Stimulated activated CD8-positive, alpha-beta memory T cell treated with anti-CD3 and anti-CD28 coated beads, Interleukin-4, amount 100 ng/mL, for 48 hours (primary cell): ENCODE data around the gene TMEM108.

ENCODE experiments used
- DNase-seq: peaks from one replicate; pipeline ENCODE4 v3.0.0-alpha.2; 2020

Gene TMEM108

DNA sequence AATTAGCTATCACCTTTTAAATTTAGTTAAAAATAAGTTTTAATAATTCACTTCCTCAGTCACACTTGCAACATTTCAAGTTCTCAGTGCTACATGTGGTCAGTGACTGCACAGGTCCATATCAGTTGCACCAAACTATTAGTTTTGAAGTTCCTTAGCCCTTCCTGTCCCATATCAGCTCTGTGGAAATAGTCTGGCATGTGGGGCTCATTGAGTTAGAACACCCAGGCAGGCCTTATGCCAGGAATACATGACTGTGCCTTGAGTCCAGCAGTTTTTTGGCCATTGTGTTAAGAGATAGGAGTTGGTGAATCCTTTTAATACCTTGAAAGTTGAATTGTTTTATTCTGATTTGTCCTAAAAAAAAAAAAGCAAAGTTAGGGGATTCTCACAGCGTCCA is 207.9 kb downstream of the TMEM108 start:
- DNase-seq, result no peak

DNA sequence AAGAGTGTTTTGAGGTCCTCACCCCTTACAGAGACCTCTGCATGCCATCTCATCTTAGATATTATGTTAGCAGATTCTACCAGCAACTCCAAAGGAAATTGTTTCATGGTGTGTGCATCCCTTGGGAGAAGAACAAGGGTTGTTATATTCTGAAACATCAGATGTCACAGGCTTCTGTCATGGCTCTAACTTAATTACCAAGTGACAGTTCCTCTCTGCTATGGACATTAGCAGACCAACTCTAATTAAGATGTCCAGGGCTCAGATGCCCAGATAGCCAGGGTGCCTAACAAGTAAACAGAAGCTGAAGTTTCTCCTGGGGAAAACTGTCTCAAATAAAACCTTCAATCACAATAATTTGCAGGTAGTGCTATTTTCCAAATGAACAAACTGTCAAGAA is 208.6 kb downstream of the TMEM108 start:
- DNase-seq, result no peak

DNA sequence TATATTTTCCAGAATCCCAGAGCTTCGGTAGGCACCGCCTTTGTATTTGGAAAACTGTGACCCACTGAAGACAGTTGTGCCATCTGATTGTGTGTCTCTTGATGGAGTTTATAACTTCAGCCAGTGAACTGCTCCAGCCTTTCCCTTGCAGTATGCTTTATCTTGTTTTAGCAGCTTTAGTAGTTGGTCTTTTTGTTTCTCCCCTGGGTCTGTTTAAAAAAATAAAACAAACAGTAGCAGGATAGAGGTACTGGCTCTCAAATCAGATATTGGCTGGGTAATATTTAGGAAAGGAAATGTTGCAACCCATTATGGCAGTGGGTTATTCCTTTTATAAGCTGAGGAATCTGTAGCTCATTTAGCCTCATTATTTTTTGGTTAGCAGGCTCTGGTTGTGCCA is 210.2 kb downstream of the TMEM108 start:
- no peak for DNase-seq

DNA sequence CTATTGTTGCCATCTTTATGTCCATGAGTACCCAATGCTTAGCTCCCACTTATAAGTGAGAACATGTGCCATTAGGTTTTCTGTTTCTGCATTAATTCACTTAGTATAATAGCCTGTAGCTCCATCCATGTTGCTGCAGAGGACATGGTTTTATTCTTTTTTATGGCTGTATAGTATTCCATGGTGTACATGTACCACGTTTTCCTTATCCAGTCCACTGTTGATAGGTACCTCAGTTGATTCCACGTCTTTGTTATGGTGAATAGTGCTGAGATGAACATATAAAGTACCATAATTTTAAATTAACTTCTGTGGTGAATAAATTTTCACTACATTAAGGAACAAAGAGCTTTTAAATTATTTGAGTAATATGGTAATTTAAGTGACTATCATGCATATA is 211.3 kb downstream of the TMEM108 start:
- DNase-seq, result no peak

DNA sequence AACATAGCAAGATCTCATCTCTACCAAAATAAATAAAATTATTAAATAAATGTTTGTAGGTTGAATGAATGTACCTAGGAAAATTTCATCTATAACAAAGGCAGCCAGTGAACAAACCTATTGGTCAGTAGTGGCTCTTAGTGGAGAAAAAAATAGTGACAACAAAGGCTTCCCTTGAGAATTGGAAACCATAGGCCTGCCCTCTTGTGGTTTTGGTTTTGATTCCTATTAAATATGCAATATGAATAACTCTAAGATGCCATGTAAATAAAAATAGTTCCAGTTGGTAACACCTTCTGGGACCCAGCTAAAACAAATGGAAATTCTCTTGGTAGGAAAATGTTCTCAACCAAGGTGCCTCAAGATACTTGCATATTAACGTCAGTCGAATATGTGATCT is 216.0 kb downstream of the TMEM108 start:
- no peak for DNase-seq

DNA sequence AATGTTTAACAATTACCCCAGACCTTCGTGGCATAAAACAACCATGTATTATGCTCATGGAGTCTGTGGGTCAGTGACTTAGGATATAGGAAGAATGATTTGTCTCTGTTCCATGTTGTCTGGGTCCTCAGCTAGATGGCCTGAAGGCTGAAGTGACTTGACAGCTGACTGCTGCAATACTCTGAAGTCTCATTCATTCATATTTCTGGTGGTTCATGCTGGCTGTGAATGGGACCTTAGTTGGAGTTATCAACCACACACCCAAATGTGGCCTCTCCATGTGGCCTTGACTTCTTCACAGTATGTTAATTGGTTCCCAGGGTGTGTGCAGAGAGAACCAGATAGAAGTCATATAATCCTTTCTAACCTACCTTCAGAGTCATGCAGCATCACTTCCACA is 216.5 kb downstream of the TMEM108 start:
- no peak for DNase-seq

DNA sequence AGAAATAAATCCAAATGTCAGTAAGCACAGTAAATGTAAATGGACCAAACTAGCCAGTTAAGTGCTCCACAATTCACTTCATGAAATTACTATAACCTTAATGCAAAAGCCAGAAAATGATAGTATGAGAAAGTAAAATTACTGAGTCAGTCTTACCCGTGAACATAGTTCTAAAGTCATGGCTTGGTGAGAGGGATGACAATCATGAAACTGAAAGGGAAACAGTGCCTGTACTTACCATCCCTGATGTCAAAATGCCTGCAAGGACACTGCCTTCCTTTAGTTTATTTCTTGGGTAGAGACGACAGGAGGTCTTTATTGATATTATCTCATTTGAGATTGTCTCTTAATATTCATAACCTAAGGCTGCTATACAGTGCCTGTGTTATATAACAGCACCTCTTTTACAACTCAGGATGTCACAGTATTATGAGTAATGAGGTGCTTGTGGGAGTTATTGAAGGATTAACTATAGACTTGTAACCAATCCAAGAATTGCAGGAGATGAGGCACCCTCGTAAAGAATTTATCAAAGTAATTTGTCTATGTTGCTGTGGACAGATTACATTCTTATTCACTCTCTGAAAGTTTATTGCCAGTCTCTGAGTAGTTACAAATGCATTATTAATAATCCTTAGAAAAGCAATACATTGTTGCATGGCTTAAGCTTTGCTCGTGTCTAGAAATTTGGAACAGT is 218.7 kb downstream of the TMEM108 start:
- DNase-seq, result no peak

DNA sequence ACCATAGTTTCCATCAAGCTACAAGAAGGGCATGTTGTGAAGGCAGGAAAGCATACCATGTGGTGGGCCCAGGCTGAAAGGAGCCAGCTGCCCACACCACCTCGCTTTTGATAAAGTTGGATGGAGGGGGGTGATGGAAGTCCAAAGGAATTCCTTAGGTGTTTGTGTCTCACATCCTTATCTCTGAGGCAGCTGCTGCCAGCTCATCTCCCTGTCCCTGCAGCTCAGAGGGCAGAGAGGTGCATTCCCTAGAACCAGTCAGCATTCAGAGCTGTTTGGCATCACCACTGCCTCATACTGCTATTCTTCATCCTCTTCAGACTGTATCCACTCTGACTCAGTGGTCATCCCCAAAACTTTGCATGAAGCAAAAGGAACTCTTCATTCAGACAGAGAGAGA is 220.2 kb downstream of the TMEM108 start:
- DNase-seq, result no peak

DNA sequence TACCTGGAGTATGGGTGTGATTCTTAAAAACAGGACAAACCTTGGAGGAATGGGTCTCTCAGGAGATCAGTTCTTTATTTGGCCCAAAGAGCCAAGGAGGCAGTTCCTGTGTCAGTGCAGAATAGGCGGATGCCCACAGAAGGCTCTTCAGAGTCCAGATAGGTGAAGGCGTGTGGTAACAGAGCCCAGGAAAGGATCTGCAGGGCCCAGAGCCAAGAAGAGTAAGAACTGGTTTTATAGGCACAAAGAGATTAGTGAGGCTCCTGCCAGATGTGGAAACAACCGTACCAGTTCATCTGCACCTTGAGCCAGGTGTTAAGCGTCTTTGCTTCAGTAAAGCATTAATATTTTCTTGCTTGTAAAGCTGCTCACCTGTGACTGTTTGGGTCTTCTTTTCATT is 221.6 kb downstream of the TMEM108 start:
- DNase-seq, result no peak

DNA sequence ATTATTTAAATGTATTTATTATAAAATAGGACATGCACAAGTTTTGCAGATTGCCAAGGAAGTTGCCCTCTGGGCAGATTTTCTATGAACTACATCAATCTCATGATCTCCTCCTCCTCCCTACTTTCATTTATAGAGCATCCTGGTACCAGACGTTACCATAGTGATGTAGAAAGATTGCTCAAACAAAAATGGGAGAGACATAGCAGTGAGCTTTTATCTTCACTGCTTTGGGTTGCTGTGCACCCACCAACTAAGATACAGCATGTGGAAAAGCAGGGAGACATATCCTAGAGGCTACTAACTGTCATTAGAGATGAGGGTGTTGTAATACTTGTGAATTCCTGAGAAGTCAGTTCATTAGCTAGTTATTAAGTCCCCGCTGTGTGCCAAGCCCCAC is 224.1 kb downstream of the TMEM108 start:
- DNase-seq, result no peak

DNA sequence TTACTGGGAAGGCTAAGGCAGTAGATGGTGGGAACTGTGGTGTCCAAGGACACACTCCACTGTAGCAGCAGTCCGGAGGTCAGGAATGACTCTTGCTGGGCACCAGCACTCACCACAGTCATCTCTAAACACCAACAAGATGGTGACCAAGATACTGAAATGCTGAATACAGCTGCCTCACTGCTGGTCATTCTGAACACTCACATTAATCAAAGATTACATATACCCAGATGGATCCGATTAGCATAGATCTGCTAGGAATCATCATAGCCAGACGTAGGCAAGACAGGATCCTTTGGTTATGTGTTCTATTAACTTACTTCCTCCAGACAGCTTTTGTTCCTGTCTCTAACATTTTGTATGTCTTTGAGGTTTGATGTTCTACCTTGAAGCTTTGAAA is 226.7 kb downstream of the TMEM108 start:
- no peak for DNase-seq

DNA sequence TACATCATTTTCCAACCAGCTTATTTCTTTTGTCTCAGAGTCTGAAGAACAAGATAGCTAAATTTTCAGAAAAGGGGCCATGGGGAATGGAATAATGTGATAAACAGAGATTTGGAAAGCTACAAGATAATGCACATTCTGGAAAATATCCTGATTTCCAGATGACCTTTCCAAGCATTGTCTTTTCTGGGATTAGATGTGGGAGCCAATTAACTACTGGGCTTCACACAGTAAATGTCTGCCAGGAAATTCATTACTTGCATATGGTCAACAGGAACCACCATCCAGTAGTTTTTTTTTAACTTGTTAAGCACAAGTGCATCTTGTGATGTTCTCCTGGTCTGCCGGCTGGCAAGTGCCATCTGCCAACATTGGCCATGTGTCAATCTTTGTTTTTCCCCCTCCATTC is 230.5 kb downstream of the TMEM108 start:
- DNase-seq, result no peak

DNA sequence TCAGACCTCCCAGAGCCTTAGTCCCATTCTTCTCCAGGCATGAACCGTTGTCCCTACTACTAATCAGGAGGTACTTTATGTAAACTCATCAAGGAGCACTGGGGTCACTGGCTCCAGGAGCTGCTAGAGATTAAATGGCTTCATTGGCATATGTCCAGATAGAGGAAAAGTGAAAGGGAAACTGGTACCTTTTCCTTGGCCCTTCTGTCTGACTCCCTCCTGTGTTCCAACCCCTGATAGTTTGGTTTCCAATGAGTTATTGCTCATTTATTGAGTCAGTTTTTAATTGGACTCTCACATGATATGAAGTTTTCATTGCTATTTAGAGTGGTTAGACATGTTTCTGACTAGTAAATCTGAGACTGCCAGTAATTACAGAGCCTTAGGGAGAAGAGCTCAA is 231.2 kb downstream of the TMEM108 start:
- no peak for DNase-seq

DNA sequence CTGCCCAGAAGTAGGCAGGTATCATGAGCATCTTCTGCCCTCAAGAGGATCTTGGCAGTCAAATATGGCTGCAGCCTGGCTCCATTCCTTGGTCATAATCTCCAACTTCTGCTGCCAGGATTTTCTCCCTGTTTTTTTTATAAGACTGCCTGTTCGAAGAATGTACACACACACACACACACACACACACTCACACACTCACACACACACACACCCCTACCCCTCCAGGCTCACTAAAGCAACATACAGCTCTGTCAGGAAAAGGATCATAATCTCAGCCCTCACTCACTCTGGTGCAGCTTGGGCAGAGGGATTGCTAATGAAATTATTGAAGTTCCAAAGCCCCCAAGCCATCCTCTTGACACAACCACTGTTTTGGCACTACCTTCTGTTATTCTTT is 232.4 kb downstream of the TMEM108 start:
- DNase-seq, result no peak

DNA sequence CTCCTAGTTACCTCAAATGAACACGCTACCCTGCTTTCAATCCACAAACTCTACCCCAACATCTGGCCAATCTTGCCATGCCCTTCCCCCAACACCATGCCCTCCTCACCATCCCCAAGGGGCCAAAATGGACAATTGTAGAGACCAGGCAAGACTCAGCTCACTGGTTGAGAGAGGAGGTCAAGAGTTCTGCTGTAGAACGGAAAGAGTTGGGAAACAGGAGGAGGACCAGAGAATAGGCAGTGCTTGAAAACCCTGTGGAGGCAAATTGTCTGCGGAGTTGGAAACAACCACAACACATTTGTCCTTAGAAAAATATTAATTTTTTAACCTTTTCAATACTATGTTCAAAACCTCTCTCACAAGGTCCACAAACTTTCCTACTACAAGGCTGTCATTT is 232.9 kb downstream of the TMEM108 start:
- DNase-seq, result no peak

DNA sequence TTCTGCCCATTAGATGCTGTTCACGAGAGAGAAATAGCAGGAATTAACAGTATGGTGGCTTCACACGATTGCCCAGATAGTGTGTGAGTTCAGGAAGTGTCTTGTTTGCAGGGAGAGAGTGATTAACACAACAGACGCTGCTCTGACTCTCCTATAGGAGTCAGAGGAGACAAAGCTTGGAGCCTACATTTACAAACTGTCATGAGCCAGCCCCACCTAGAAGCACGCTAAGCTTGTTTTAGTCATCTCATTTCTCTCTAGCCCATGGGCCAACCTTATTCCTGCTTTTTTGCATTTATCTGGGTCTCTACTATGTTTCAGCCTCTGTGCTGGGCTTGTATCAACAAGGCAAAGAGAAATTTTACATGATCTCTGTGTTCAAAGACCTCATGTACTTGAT is 233.3 kb downstream of the TMEM108 start:
- DNase-seq, result no peak

DNA sequence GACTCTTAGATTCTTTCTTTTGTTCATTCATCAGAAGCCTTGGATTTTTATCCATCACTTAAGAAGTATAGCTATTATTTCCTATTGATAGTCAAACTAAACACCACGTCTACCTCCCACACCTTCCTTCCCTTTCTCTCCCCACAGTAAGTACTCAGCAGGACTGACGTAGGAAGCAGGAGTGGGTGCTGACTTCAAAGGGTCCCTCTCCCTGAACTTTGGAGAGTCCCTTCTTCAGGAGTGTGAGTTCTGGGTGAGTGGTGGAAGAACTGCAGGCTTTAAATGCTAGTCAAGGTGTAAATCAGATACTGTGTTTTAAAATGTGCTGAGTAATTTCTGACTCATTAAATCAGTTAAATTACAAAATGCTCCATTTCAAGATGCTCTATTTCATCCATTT is 235.2 kb downstream of the TMEM108 start:
- no peak for DNase-seq

DNA sequence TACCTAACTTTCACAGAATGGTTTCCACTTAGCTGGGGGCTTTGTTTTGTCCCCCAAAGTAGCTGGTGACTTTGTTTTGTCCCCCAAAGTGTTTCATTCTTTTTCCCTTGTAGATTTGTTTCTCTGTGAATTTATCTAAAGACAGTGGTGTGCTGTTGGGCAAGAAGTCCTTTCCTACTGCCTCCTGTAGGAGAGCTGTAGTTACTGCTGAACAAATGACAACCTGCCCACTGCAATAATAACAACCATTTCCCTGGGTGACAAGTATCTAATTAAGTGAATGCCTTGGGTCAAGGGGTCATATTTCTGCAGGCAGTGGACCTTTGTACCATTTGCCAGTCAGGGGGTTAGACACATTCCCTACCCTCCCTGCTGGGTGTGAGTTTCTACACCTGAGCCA is 236.3 kb downstream of the TMEM108 start:
- DNase-seq, result no peak

DNA sequence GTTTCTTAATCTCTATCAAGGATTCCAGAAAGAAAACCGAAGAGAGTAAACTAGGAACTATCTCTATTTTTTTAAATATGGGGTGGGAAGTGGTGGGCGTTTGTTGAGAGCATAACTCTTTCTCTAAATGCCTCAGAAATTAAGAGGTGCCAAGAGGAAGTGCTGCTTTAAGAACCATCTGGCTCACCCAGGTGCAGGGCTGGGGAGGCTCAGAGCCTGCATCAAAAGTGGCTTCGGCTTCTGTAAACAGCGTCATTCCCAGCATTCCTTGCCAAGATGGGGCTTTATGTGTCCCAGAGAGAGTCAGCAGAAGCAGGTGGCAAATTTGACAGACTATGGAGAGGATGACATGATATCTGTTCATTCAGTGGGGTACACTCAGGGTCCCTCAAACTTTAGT is 238.4 kb downstream of the TMEM108 start:
- no peak for DNase-seq

DNA sequence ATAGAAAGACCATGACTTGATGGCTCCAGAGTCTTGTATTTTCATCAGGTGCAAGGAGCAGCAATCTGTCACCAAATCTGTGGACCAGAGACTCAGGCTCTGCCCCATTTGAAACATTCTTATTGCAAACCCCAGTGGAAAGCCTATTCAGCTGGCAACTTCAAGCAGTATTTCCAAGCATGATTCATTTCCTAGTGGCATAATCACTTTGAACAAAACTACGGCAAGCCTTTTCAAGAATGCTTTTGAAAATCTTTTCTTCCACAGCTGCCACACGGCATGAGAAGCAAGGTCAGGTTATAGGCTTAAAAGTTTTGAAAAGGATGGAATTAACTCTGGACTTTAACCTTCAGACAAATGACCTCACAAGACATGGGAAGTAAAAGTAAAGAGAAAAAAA is 239.6 kb downstream of the TMEM108 start:
- no peak for DNase-seq

DNA sequence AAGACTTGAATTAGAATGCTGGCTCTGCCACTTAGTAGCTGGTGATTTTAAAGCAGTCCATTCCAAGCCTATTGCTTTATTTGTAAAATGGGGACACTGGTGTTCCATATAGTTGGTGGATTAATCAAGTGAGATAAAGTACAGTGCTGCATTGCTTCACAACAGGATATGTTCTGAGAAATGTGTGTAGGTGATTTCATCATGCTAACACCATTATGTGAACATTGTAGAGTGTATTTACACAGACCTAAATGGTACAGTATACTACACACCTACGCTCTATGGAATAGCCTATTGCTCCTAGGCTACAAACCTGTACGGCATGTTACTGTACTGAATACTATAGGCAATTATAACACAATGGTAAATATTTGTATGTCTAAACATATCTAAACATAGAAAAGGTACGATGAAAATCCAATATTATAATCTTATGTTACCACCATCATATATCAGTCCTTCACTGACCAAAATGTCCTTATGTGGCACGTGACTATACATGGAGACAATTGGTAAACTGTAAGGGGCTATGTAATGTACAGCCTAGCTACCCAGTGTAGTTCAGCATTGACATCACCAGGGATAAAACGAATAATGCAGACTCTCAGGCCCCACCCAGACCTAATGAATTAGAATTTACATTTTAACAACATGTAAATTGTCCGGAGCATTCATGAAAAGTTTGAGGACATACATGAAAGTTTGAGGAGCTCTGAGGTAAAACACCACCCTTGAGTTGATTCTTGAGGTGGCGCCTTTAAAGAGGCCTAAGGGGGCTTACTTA is 240.3 kb downstream of the TMEM108 start:
- DNase-seq, result no peak

DNA sequence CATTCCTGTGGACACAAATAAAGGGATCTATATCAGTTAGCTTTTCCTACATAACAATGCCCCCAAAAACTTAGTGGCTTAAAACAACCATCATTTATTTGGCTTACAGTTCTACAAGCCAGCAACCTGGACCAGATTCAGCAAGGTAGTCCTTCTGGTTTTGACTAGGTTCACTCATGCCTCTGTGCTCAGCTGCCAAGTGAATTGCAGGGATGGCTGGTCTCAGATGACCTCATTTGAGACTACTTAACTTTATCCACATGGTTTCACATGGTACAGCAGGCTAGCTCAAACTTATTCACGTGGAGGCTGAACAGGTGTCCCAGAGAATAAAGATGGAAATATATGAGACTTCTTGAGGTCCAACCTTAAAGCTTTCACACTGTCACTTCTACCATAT is 242.4 kb downstream of the TMEM108 start:
- no peak for DNase-seq

DNA sequence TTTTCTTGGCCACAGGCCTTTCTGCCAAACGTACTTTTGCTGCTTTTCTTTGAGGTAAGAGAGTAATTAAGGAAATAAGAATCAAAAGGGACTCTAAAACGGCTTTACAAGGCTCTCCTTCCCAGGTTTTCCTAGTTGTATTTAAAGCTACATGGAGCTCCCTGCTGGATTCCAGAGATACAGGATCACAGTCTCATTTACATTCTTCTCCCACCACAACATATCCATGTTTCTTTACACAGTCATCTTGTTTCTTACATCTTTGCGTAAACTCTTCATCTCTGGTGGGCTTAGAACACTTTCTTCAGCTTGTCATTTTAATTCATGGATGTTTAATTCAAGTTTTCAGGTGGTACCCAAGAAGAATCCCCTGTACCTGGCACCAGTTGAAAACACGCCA is 244.0 kb downstream of the TMEM108 start:
- no peak for DNase-seq

DNA sequence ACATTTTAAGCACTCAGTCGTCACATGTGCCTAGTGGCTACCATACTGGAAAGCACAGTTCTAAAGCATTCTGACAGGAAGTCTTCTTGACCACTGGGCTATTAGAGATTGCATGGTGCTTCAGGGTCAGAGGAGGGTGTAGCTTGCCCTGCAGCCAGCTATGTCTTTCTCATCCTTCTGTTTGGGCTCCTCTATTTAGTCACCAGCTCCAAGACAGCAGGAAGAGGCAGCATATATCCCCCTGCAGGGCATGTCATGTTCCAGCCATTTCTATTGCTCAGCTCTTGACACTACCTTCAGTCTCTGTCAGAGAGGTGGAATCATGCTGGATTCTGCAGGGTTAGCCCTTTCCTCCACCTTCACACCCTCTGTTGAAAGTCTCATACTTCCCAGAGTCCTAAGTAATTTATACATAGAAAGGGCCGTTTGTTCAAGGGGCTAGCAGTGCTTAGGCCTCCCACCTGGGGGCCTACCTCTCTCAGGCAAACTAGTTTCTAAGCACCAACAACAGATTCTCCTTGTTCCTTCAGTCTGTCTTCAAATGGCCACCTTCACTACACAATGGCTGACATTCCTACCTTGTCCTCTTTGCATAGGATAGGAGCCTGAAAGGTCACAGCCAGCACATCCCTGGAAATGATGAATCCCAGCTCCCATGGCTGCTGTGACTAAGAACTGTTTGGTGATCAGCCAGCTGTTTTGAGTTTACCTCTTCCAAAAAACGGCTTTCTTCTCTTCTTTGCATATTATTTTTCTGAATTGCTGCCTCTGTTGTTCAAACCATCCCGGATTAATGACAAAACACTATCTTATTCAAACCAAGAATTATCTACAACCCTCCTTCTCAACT is 246.0 kb downstream of the TMEM108 start:
- no peak for DNase-seq
